ENCODE measurements around the gene HERC4.

GRCh38 chr10:68109331-68109730 is 34.2 kb upstream of the HERC4 start, which contains the start of gene MYPN:
- TF ChIP-seq, protein P1, sequence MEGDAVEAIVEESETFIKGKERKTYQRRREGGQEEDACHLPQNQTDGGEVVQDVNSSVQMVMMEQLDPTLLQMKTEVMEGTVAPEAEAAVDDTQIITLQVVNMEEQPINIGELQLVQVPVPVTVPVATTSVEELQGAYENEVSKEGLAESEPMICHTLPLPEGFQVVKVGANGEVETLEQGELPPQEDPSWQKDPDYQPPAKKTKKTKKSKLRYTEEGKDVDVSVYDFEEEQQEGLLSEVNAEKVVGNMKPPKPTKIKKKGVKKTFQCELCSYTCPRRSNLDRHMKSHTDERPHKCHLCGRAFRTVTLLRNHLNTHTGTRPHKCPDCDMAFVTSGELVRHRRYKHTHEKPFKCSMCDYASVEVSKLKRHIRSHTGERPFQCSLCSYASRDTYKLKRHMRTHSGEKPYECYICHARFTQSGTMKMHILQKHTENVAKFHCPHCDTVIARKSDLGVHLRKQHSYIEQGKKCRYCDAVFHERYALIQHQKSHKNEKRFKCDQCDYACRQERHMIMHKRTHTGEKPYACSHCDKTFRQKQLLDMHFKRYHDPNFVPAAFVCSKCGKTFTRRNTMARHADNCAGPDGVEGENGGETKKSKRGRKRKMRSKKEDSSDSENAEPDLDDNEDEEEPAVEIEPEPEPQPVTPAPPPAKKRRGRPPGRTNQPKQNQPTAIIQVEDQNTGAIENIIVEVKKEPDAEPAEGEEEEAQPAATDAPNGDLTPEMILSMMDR (IDR thresholded peaks at IDR 0.05) = no peak
- no peak for TF ChIP-seq POLR2A (IDR thresholded peaks at IDR 0.05)
